K562 (cell line): ENCODE data around the gene MAP3K7. TPM values are rescaled to one million over a fixed set of nuclear protein-coding genes. Genes with fewer than 3 reads are reported as not detected.
A peak's percentile ranks its signal among the peaks of the same experiment; 100 is the strongest.

Experiments used
- ATAC-seq: fragments of 200-7000 bp; cut with Tn5 transposase; 3 replicates; pipeline ENCODE4 v1.9.1; 2020; ENCODE audit warnings: moderate library complexity
- Bru-seq: library from RNA; stranded (reverse); fragments of 400-500 nt; gene quantifications from one replicate; lab custom pipeline; 2021; lab: Mats Ljungman, UMichigan
- BruChase-seq, 2 experiments: library from RNA; stranded (reverse); fragments of 400-500 nt; gene quantifications; one replicate each; lab custom pipeline; 2021; lab: Mats Ljungman, UMichigan
- BruUV-seq: library from RNA; stranded (reverse); fragments of 400-500 nt; replicated peaks from 2 replicates; lab custom pipeline; 2021; lab: Mats Ljungman, UMichigan
- CTCF ChIA-PET: fragments of 300-600 bp; formaldehyde crosslinking; extraction: SDS; loops from one replicate; lab custom pipeline; 2021; ENCODE audit warnings: low intra/inter-chr PET ratio; lab: Yijun Ruan, JAX
- POLR2A ChIA-PET: fragments of 300-600, 350-650 bp; sonication (Branson Sonifier 250); formaldehyde crosslinking; extraction: SDS; loops from one replicate; lab custom pipeline; 2021; ENCODE audit warnings: antibody characterized with exemption, inconsistent platforms; lab: Yijun Ruan, JAX
- DNase-seq, 4 experiments: peaks; one replicate each; pipeline versions ENCODE4 v3.0.0 to v3.0.0-alpha.2; 2011 to 2018; ENCODE audit warnings: low spot score in 3 of 4, mixed read lengths in 3 of 4; ENCODE audit errors: extremely low read depth in 1 of 4
- FAIRE-seq: peaks from 2 replicates; lab custom pipeline; 2011; peaks lifted over from hg19 to GRCh38; lab: Jason Lieb, UNC
- H2AFZ ChIP-seq: 2 replicates; pipeline ENCODE4 v1.6.0; 2011; ENCODE audit warnings: low read depth, low read length, control low read depth, inconsistent platforms
- H3K27ac ChIP-seq: fragments of 200-600 bp; 3 replicates; pipeline ENCODE4 v1.8.0; 2011; ENCODE audit warnings: low read depth, mild to moderate bottlenecking, control low read depth, inconsistent platforms, low read length, moderate library complexity, mixed read lengths; ENCODE audit errors: extremely low read depth
- H3K27me3 ChIP-seq, 2 experiments: fragments of 300-600 bp in 1 of 2; 2 replicates in 1 of 2; 3 replicates in 1 of 2; pipeline versions ENCODE4 v1.6.0 to v1.8.0; 2011; ENCODE audit warnings: inconsistent platforms in 2 of 2, low read length in 2 of 2, mild to moderate bottlenecking in 1 of 2, mixed read lengths in 1 of 2, moderate library complexity in 1 of 2; ENCODE audit not compliant: control insufficient read depth in 2 of 2, insufficient read depth in 2 of 2
- H3K36me3 ChIP-seq: fragments of 300-600 bp; 3 replicates; pipeline ENCODE4 v1.8.0; 2011; ENCODE audit warnings: mild to moderate bottlenecking, low read length, inconsistent platforms; ENCODE audit not compliant: control insufficient read depth, insufficient read depth
- H3K4me1 ChIP-seq, 2 experiments: fragments of 200-600 bp in 1 of 2; replicated peaks in 1 of 2; 2 replicates in 1 of 2; 3 replicates in 1 of 2; pipeline versions ENCODE4 v1.5.1 to v1.8.0; 2011; ENCODE audit warnings: inconsistent platforms in 2 of 2, low read length in 2 of 2, mild to moderate bottlenecking in 1 of 2, mixed read lengths in 1 of 2, moderate library complexity in 1 of 2; ENCODE audit not compliant: control insufficient read depth in 2 of 2, insufficient read depth in 2 of 2
- H3K4me2 ChIP-seq: 2 replicates; pipeline ENCODE4 v1.6.1; 2011; ENCODE audit warnings: low read length, control low read depth, inconsistent platforms, mixed read lengths; ENCODE audit not compliant: insufficient read depth
- H3K4me3 ChIP-seq: fragments of 200-600 bp; sonication (generic), shearing (Covaris generic); 2 replicates; pipeline ENCODE4 v1.5.1; 2016; ENCODE audit warnings: control low read depth, inconsistent platforms
- H3K79me2 ChIP-seq: fragments of 200-600 bp; 3 replicates; pipeline ENCODE4 v1.8.0; 2011; ENCODE audit warnings: low read length, inconsistent platforms; ENCODE audit not compliant: control insufficient read depth, insufficient read depth
- H3K9ac ChIP-seq, 2 experiments: 2 replicates each; pipeline versions ENCODE4 v1.6.0 to v1.6.1; 2011; ENCODE audit warnings: low read depth in 2 of 2, low read length in 2 of 2, control low read depth in 1 of 2, inconsistent platforms in 1 of 2, mild to moderate bottlenecking in 1 of 2, mixed read lengths in 1 of 2; ENCODE audit not compliant: insufficient read depth in 1 of 2
- H3K9me1 ChIP-seq: one replicate; pipeline ENCODE4 v1.6.0; 2011; ENCODE audit warnings: inconsistent platforms, mild to moderate bottlenecking, low read length, moderate library complexity; ENCODE audit not compliant: control insufficient read depth, insufficient read depth
- H3K9me3 ChIP-seq: replicated peaks from 2 replicates; pipeline ENCODE4 v1.5.1; 2011; ENCODE audit warnings: low read depth, low read length, inconsistent platforms; ENCODE audit not compliant: control insufficient read depth, insufficient read depth
- H4K20me1 ChIP-seq: replicated peaks from 2 replicates; pipeline ENCODE4 v1.6.1; 2011; ENCODE audit warnings: low read length, inconsistent platforms, mixed read lengths; ENCODE audit not compliant: control insufficient read depth, insufficient read depth
- ADNP ChIP-seq: fragments of 200-800 bp; sonication (Bioruptor generic); IDR thresholded peaks from 2 replicates; pipeline ENCODE4 v1.6.1; 2016; ENCODE audit warnings: missing genetic modification characterization, missing compliant biosample characterization
- ARNT ChIP-seq, 2 experiments: fragments of 450-650 bp; IDR thresholded peaks; 2 replicates each; pipeline ENCODE4 v1.6.1; 2016; ENCODE audit warnings: mild to moderate bottlenecking in 1 of 2
- BRD4 ChIP-seq: fragments of 200-600 bp; sonication (generic); IDR thresholded peaks from 2 replicates; pipeline ENCODE4 v1.6.1; 2017; ENCODE audit warnings: inconsistent platforms
- CBX8 ChIP-seq: fragments of 200-600 bp; sonication (generic); IDR thresholded peaks from 2 replicates; pipeline ENCODE4 v1.6.1; 2012; ENCODE audit warnings: borderline replicate concordance, mixed run types, low read depth, mild to moderate bottlenecking, moderate library complexity, mixed read lengths, low read length, control low read depth, inconsistent platforms; ENCODE audit not compliant: poor library complexity, severe bottlenecking; ENCODE audit errors: extremely low read depth
- ELF4 ChIP-seq: fragments of 450-650 bp; formaldehyde crosslinking; IDR thresholded peaks from 2 replicates; pipeline ENCODE4 v1.4.0; 2022; ENCODE audit warnings: missing genetic modification characterization
- HNRNPH1 ChIP-seq: fragments of 200-400 bp; formaldehyde crosslinking; optimal IDR thresholded peaks from 2 replicates; pipeline ENCODE3; 2017; ENCODE audit warnings: low read depth, mild to moderate bottlenecking, low read length, moderate library complexity
- HSF4 ChIP-seq: fragments of 250-450 bp; sonication (Bioruptor Pico); IDR thresholded peaks from 2 replicates; pipeline ENCODE4 v2.1.2; 2022; ENCODE audit warnings: mild to moderate bottlenecking, moderate library complexity, borderline replicate concordance
- KLF10 ChIP-seq: fragments of 250-450 bp; sonication (Bioruptor Pico); IDR thresholded peaks from 2 replicates; pipeline ENCODE4 v1.6.1; 2021; ENCODE audit warnings: matching md5 sums
- PCBP2 ChIP-seq: fragments of 200-400 bp; formaldehyde crosslinking; IDR thresholded peaks from 2 replicates; pipeline ENCODE4 v1.6.1; 2018; ENCODE audit warnings: low read length, low read depth, mild to moderate bottlenecking, moderate library complexity; ENCODE audit not compliant: poor library complexity, severe bottlenecking
- SAFB2 ChIP-seq: fragments of 200-400 bp; formaldehyde crosslinking; IDR thresholded peaks from 2 replicates; pipeline ENCODE4 v1.6.1; 2018; ENCODE audit warnings: borderline replicate concordance, low read length, low read depth, moderate library complexity; ENCODE audit not compliant: severe bottlenecking
- SLC30A9 ChIP-seq: fragments of 250-450 bp; sonication (Bioruptor Pico); IDR thresholded peaks from 2 replicates; pipeline ENCODE4 v1.8.0; 2022; ENCODE audit warnings: mild to moderate bottlenecking, moderate library complexity
- SRSF7 ChIP-seq: fragments of 200-400 bp; formaldehyde crosslinking; optimal IDR thresholded peaks from 2 replicates; pipeline ENCODE3; 2017; ENCODE audit warnings: mild to moderate bottlenecking, low read depth, low read length
- TCFL5 ChIP-seq: fragments of 250-450 bp; sonication (Bioruptor Pico); conservative IDR thresholded peaks from 2 replicates; pipeline ENCODE4 v1.6.1; 2021; ENCODE audit warnings: mild to moderate bottlenecking, moderate library complexity, matching md5 sums
- ZEB2 ChIP-seq: fragments of 450-650 bp; IDR thresholded peaks from 2 replicates; pipeline ENCODE4 v1.6.1; 2016
- ZNF282 ChIP-seq: sonication (generic); formaldehyde crosslinking; IDR thresholded peaks from 2 replicates; pipeline ENCODE4 v1.8.1; 2023; ENCODE audit warnings: missing genetic modification reagents
- ZZZ3 ChIP-seq: fragments of 450-650 bp; IDR thresholded peaks from 2 replicates; pipeline ENCODE4 v1.6.1; 2016; ENCODE audit warnings: antibody characterized with exemption, mild to moderate bottlenecking, moderate library complexity
- WGBS: fragments of 100-300 bp; shearing (Covaris generic); methylation state at CpG from one replicate; pipeline ENCODE4 v1.1.6; 2016; ENCODE audit warnings: low coverage, mixed read lengths; ENCODE audit not compliant: insufficient coverage; ENCODE audit errors: missing lambda C conversion rate; 5-methylcytosine and 5-hydroxymethylcytosine counted together
- in situ Hi-C: fragments of 300-500 bp; cut with MboI; formaldehyde crosslinking; loops from 4 replicates; pipeline ENCODE4 v1.15.0; 2018; ENCODE audit warnings: inconsistent platforms, mixed read lengths
- intact Hi-C: fragments of 100-400 bp; cut with micrococcal nuclease; formaldehyde crosslinking; loops from 2 replicates; pipeline ENCODE4 v1.14.2; 2022
- long read RNA-seq, 3 experiments: library from polyadenylated mRNA in 2 of 3; library from RNA in 1 of 3; unstranded in 2 of 3; stranded (forward) in 1 of 3; transcript quantifications; one replicate each; pipeline ENCODE4 v2.0.0, GENCODE V29; 2019 to 2022
- polyA minus RNA-seq, 3 experiments: library from RNA; depleted of rRNA, polyadenylated mRNA; stranded (reverse); fragments of >200 nt; gene quantifications; 2 replicates each; pipeline ENCODE4 v1.2.3, GENCODE V29; 2011
- polyA plus RNA-seq, 8 experiments: library from polyadenylated mRNA; depleted of rRNA in 4 of 8; stranded (reverse) in 5 of 8; unstranded in 3 of 8; fragments of >200 nt; fragmentation: Nextera tagmentation in 2 of 8; fragmentation: Illumina TruSeq in 1 of 8; extraction: Ambion mirVana in 2 of 8; extraction: Trizol in 1 of 8; gene quantifications; 2 replicates each; pipeline versions ENCODE4 v1.2.1 to v1.2.3, GENCODE V29; 2011 to 2014; ENCODE audit warnings: inconsistent platforms in 1 of 8, missing spikeins in 1 of 8
- total RNA-seq, 7 experiments: library from RNA; depleted of rRNA in 6 of 7; stranded (reverse); fragments of >200 nt in 6 of 7; fragmentation: Illumina TruSeq in 2 of 7; extraction: Trizol in 2 of 7; gene quantifications; 2 replicates each; pipeline versions ENCODE4 v1.2.1 to v1.2.3, GENCODE V29; 2011 to 2021; ENCODE audit warnings: low replicate concordance in 1 of 7
- TF ChIP-seq, protein P1 (sequence below): fragments of 250-450 bp; sonication (Bioruptor Pico); IDR thresholded peaks from 2 replicates; pipeline ENCODE4 v1.8.0; 2022; ENCODE audit warnings: moderate library complexity, mild to moderate bottlenecking, inconsistent platforms

MAP3K7 gene
- total RNA-seq (2011; cell fraction: chromatin; rRNA removed; ENCODE audit: low replicate concordance), result 22.3 and 75.1 TPM in 2 replicates
- total RNA-seq (2011; cell fraction: nucleolus; rRNA removed), result 9.3 and 14.2 TPM in 2 replicates
- 28.4 and 48.1 TPM in 2 replicates for total RNA-seq (2011; cell fraction: nucleoplasm; rRNA removed)
- total RNA-seq (2014; rRNA removed) (23.3 and 25.2 TPM in 2 replicates), total RNA-seq (2014; rRNA removed; fragmentation: Illumina TruSeq; extraction: Trizol) (48.9 and 56.3 TPM in 2 replicates), total RNA-seq (2015; rRNA removed; fragmentation: Illumina TruSeq; extraction: Trizol) (47.4 and 49.2 TPM in 2 replicates), total RNA-seq (2021) (33.2 and 34.8 TPM in 2 replicates), polyA plus RNA-seq (2011; rRNA removed) (46.7 and 60.9 TPM in 2 replicates), polyA plus RNA-seq (2014; fragmentation: Illumina TruSeq; extraction: Trizol) (36.9 and 45.2 TPM in 2 replicates), polyA plus RNA-seq (2014; fragmentation: Nextera tagmentation; extraction: Ambion mirVana) (10 to 100 TPM; 13.4 to 13.8 TPM), polyA plus RNA-seq (2014; rRNA removed) (29.9 and 34.8 TPM in 2 replicates), polyA minus RNA-seq (2011; rRNA and poly(A)+ RNA removed) (63.0 and 70.9 TPM in 2 replicates), Bru-seq, nascent RNA (percentile 90 among the genes with signal in this experiment), BruChase-seq, experiment 1, labeled RNA remaining after a 2-hour chase (percentile 93 among the genes with signal in this experiment), BruChase-seq, experiment 2, labeled RNA remaining after a 6-hour chase (percentile 91 among the genes with signal in this experiment)
- polyA plus RNA-seq (2011; cell fraction: cytosol; rRNA removed), result 16.7 and 25.3 TPM in 2 replicates
- polyA plus RNA-seq (2011; cell fraction: nucleus; rRNA removed), result 61.7 and 83.1 TPM in 2 replicates
- 25.5 and 26.3 TPM in 2 replicates for polyA plus RNA-seq (2012)
- 18.9 and 26.1 TPM in 2 replicates for polyA minus RNA-seq (2011; cell fraction: cytosol; rRNA and poly(A)+ RNA removed)
- polyA minus RNA-seq (2011; cell fraction: nucleus; rRNA and poly(A)+ RNA removed), result 47.1 and 74.0 TPM in 2 replicates
- long read RNA-seq, experiment 1, full-length matches to known transcripts, result 213 of 307 reads
- long read RNA-seq, experiment 1, partial matches to known transcripts, result 23 of 307 reads
- long read RNA-seq, experiment 1, other reads (novel, unspliced or antisense), result 71 of 307 reads
- long read RNA-seq, experiment 2, full-length matches to known transcripts, result 3 of 32 reads
- long read RNA-seq, experiment 2, partial matches to known transcripts, result 12 of 32 reads
- long read RNA-seq, experiment 2, other reads (novel, unspliced or antisense), result 17 of 32 reads
- long read RNA-seq, experiment 3, full-length matches to known transcripts, result 42 of 64 reads
- long read RNA-seq, experiment 3, partial matches to known transcripts, result 6 of 64 reads
- long read RNA-seq, experiment 3, other reads (novel, unspliced or antisense), result 16 of 64 reads

DNA sequence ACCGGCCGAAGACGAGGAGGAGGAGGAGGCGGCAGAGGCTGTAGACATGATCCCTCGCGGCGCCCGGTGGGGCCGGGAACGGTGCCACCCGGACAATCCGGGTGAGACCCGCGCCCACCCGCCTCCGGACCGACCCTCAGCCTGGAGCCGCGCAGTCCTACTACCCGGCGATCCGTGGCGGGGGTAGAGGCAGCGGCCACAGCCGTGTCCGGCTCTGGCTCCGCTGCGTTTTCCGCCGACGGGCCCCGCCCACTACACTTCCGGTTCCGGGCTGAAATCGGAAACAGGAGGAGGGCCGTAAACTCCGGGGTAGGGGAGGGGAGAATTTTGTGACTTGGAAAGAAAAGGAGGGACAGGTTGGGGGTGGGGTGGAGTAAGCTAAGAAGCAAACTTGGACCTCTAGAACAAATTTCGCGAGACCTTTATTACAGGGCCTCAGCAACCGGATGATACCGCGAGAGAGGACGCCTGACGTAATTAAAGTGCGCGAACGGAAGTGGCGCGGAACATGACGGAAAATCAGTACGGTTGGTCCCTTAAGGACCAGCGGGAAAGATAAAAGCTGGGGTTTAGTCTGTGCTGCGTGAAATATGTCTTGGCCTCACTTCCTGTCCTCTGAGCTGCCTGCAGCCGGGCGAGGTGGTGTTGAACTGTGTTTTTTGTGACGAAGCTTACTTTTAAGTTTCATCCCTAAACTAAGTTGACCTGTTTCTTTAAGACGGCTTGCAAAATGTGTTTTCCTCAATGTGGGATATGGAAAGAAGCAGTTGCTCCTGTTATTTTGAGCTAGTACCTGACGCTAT lies at the start of gene MAP3K7:
MAP3K7 (minus strand) TSS at position 237 of the 803 bp plus-strand sequence; CDS start at position 48, 189 bp downstream.
- under 1% methylated on average over 55 of the region's 58 CpGs for WGBS
- H3K9me1 ChIP-seq, result no peaks in the 10 kb centered on the region
- H3K27me3 ChIP-seq, result no peaks in the 10 kb centered on the region
- in situ Hi-C loops, result no loop called here
- peaks cover 4% of the 10 kb centered on the region for H4K20me1 ChIP-seq
- peak within 1 kb of the TSS; percentile 98 for H3K4me3 ChIP-seq
- H3K9me3 ChIP-seq, result no peaks in the 10 kb centered on the region
- H3K9ac ChIP-seq, result peak within 1 kb of the TSS; percentile 94 to 95
- peak within 1 kb of the TSS; percentile 92 for H3K4me2 ChIP-seq
- H3K4me1 ChIP-seq, result peaks cover 0 to 13% of the 10 kb centered on the region in 2 experiments; a peak in 4 of 5 replicates
- FAIRE-seq, result peak; percentile 93
- ChIA-PET POLR2A (interaction anchor here (0.6 to 1.4 kb wide), 6 partner anchors 10 to 1146 kb away, joined by 3 to 9 read pairs (median 4); partner anchors contain the start of gene CASP8AP2), CTCF (no interaction called here)
- DNase-seq, result peak; percentile 79 to 96 (median 84)
- peak within 1 kb of the TSS; percentile 97 for H3K27ac ChIP-seq
- H2AFZ ChIP-seq, result peak within 1 kb of the TSS; percentile 88
- intact Hi-C loops, result loop anchor here (10.0 kb wide), 1 partner anchor 302 kb away; no protein-coding TSS in a partner anchor
- BruUV-seq, result no TSS peak
- peak; percentile 93 for ATAC-seq
- H3K36me3 ChIP-seq, result peaks cover 13% of the 10 kb centered on the region; the same call in 2 of the 3 replicates
- peaks cover 50% of the 10 kb centered on the region for H3K79me2 ChIP-seq
- TF ChIP-seq SLC30A9 (CRISPR knock-in tag), result no peak
- peak; percentile 57 for TF ChIP-seq BRD4
- no peak for TF ChIP-seq ZEB2
- no peak for TF ChIP-seq HSF4 (CRISPR knock-in tag)
- no peak for TF ChIP-seq TCFL5 (CRISPR knock-in tag)
- TF ChIP-seq PCBP2, result no peak
- no peak for TF ChIP-seq KLF10 (CRISPR knock-in tag)
- no peak for TF ChIP-seq HNRNPH1
- no peak for TF ChIP-seq ADNP (tag)
- TF ChIP-seq SRSF7, result no peak
- no peak for TF ChIP-seq SAFB2
- no peak for TF ChIP-seq CBX8
- no peak for TF ChIP-seq ZNF282
- no peak for TF ChIP-seq ELF4
- TF ChIP-seq, protein P1, sequence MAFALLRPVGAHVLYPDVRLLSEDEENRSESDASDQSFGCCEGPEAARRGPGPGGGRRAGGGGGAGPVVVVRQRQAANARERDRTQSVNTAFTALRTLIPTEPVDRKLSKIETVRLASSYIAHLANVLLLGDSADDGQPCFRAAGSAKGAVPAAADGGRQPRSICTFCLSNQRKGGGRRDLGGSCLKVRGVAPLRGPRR (CRISPR knock-in tag), result no peak
- TF ChIP-seq ZZZ3, result 0 out of 2 replicates have a peak, but pooled peaks have one; percentile 28
- peak in 1 of 2 experiments; percentile 56; a peak in 1 of 4 replicates for TF ChIP-seq ARNT (IDR thresholded peaks at IDR 0.05)
